Tibial nerve (tissue), 4 donors: Measurements from ENCODE around the gene USP28. TPM values are rescaled to one million over a fixed set of nuclear protein-coding genes. Genes with fewer than 3 reads are reported as not detected.

Experiments used
- DNase-seq, 2 donors: peaks; one replicate each; pipeline ENCODE4 v3.0.0-alpha.2; 2019; ENCODE audit warnings: low spot score in 2 of 2
- H3K27ac ChIP-seq, 4 donors: fragments of 200-600 bp; sonication (generic) in 3 of 4; one replicate each; pipeline ENCODE4 v1.5.1; 2017 to 2019; ENCODE audit warnings: mild to moderate bottlenecking in 1 of 4
- H3K27me3 ChIP-seq, 2 donors: fragments of 200-600 bp; sonication (generic) in 1 of 2; one replicate each; pipeline versions ENCODE4 v1.5.1 to v1.6.0; 2017 to 2019
- H3K36me3 ChIP-seq, 3 donors: fragments of 200-600 bp; sonication (generic); one replicate each; pipeline ENCODE4 v1.5.1; 2018 to 2019
- H3K4me1 ChIP-seq, 4 donors: fragments of 200-600 bp; sonication (generic) in 3 of 4; one replicate each; pipeline ENCODE4 v1.5.1; 2017 to 2019
- H3K4me3 ChIP-seq, 4 donors: fragments of 200-600 bp; sonication (generic) in 3 of 4; one replicate each; pipeline ENCODE4 v1.5.1; 2017 to 2019; ENCODE audit warnings: mild to moderate bottlenecking in 1 of 4, moderate library complexity in 1 of 4
- H3K9me3 ChIP-seq, 4 donors: fragments of 200-600 bp; sonication (generic) in 3 of 4; one replicate each; pipeline ENCODE4 v1.5.1; 2017 to 2019
- CTCF ChIP-seq, 5 experiments: fragments of 200-600 bp in 3 of 5; fragments of 450-650 bp in 2 of 5; sonication (generic) in 3 of 5; IDR thresholded peaks; one replicate each; pipeline ENCODE4 v1.5.1; 2016 to 2019; ENCODE audit warnings: antibody characterized with exemption in 5 of 5, mild to moderate bottlenecking in 3 of 5, moderate library complexity in 2 of 5
- EP300 ChIP-seq, 2 donors: sonication (generic); formaldehyde crosslinking; IDR thresholded peaks; one replicate each; pipeline ENCODE4 v1.6.1; 2017; ENCODE audit warnings: antibody characterized with exemption in 2 of 2, mild to moderate bottlenecking in 1 of 2
- POLR2A ChIP-seq, 2 donors: fragments of 450-650 bp; IDR thresholded peaks; one replicate each; pipeline ENCODE4 v1.6.1; 2017; ENCODE audit warnings: antibody characterized with exemption in 2 of 2, mild to moderate bottlenecking in 2 of 2, moderate library complexity in 2 of 2
- WGBS, 2 donors: methylation state at CpG; one replicate each; pipeline ENCODE4 v1.1.5; 2018; 5-methylcytosine and 5-hydroxymethylcytosine counted together
- total RNA-seq, 4 donors: library from RNA; depleted of rRNA; stranded (reverse); fragments of >200 nt; gene quantifications; one replicate each; pipeline ENCODE4 v1.1.0, GENCODE V29; 2016

The USP28 gene
- total RNA-seq, 4 donors from 2014 or later = 10.7 to 20.4 (median 15.4) TPM

GRCh38 chr11:113896156-113896879 lies 20.9 kb upstream of the USP28 start:
- peaks cover 0 to 8% (median 0%) of the 10 kb centered on the region in 4 donors for H3K4me1 ChIP-seq
- TF ChIP-seq EP300 (IDR thresholded peaks at IDR 0.05) (no peak), POLR2A (IDR thresholded peaks at IDR 0.05) (no peak), CTCF (IDR thresholded peaks at IDR 0.05) (peak; percentile 60 to 81 (median 75))
- no peaks in the 10 kb centered on the region for H3K36me3 ChIP-seq
- no peak overlapping the region for H3K4me3 ChIP-seq
- no peak overlapping the region for H3K27ac ChIP-seq
- H3K9me3 ChIP-seq = no peaks in the 10 kb centered on the region
- no peaks in the 10 kb centered on the region for H3K27me3 ChIP-seq
- DNase-seq = peak in 1 of 2 donors; percentile 54
- 24% methylated on average over 10 of the region's 10 CpGs for WGBS, 2 donors

- H3K27ac ChIP-seq = no peak overlapping the region
- H3K4me1 ChIP-seq = peaks cover 0 to 8% (median 0%) of the 10 kb centered on the region in 4 donors
- TF ChIP-seq POLR2A (IDR thresholded peaks at IDR 0.05) (no peak), CTCF (IDR thresholded peaks at IDR 0.05) (no peak), EP300 (IDR thresholded peaks at IDR 0.05) (no peak)
- H3K36me3 ChIP-seq = no peaks in the 10 kb centered on the region
- H3K27me3 ChIP-seq = no peaks in the 10 kb centered on the region
- WGBS, 2 donors = 61 to 62% methylated on average over 10 of the region's 10 CpGs
- no peak for DNase-seq
- no peaks in the 10 kb centered on the region for H3K9me3 ChIP-seq
- no peak overlapping the region for H3K4me3 ChIP-seq
Measured at GRCh38 chr11:113895367-113896155, 20.2 kb upstream of the USP28 start.

GRCh38 chr11:113894421-113894996 lies 19.1 kb upstream of the USP28 start:
- TF ChIP-seq EP300 (IDR thresholded peaks at IDR 0.05) = no peak
- WGBS, 2 donors = 67 to 72% methylated on average over 9 of the region's 9 CpGs
- Histone ChIP-seq H3K4me1 (peaks cover 0 to 8% (median 0%) of the 10 kb centered on the region in 4 donors), H3K36me3 (no peaks in the 10 kb centered on the region), H3K4me3 (no peak overlapping the region), H3K27ac (no peak overlapping the region), H3K27me3 (no peaks in the 10 kb centered on the region), H3K9me3 (no peaks in the 10 kb centered on the region)
- DNase-seq = no peak

GRCh38 chr11:113888848-113889247 lies 13.5 kb upstream of the USP28 start:
- Histone ChIP-seq H3K4me1 (no peaks in the 10 kb centered on the region), H3K27ac (no peak overlapping the region), H3K27me3 (no peaks in the 10 kb centered on the region), H3K36me3 (no peaks in the 10 kb centered on the region), H3K9me3 (no peaks in the 10 kb centered on the region), H3K4me3 (no peak overlapping the region)
- no peak for DNase-seq
- no peak for TF ChIP-seq POLR2A (IDR thresholded peaks at IDR 0.05)
- no peak for TF ChIP-seq EP300 (IDR thresholded peaks at IDR 0.05)
- no peak for TF ChIP-seq CTCF (IDR thresholded peaks at IDR 0.05)

- no peak overlapping the region for H3K4me3 ChIP-seq
- no peaks in the 10 kb centered on the region for H3K9me3 ChIP-seq
- H3K4me1 ChIP-seq = no peaks in the 10 kb centered on the region
- no peaks in the 10 kb centered on the region for H3K27me3 ChIP-seq
- no peaks in the 10 kb centered on the region for H3K36me3 ChIP-seq
- H3K27ac ChIP-seq = no peak overlapping the region
- DNase-seq = no peak
- WGBS, 2 donors = 63 to 65% methylated on average over 6 of the region's 6 CpGs
- TF ChIP-seq CTCF (IDR thresholded peaks at IDR 0.05) (no peak), POLR2A (IDR thresholded peaks at IDR 0.05) (no peak)
Measured at GRCh38 chr11:113885897-113886296, 10.5 kb upstream of the USP28 start.
